ENCODE measurements around the gene IL1RN. TPM values are rescaled to one million over a fixed set of nuclear protein-coding genes. Genes with fewer than 3 reads are reported as not detected.

IL1RN gene
- total RNA-seq, 2 experiments from 2014 or later = 2.1 to 4.0 TPM

DNA sequence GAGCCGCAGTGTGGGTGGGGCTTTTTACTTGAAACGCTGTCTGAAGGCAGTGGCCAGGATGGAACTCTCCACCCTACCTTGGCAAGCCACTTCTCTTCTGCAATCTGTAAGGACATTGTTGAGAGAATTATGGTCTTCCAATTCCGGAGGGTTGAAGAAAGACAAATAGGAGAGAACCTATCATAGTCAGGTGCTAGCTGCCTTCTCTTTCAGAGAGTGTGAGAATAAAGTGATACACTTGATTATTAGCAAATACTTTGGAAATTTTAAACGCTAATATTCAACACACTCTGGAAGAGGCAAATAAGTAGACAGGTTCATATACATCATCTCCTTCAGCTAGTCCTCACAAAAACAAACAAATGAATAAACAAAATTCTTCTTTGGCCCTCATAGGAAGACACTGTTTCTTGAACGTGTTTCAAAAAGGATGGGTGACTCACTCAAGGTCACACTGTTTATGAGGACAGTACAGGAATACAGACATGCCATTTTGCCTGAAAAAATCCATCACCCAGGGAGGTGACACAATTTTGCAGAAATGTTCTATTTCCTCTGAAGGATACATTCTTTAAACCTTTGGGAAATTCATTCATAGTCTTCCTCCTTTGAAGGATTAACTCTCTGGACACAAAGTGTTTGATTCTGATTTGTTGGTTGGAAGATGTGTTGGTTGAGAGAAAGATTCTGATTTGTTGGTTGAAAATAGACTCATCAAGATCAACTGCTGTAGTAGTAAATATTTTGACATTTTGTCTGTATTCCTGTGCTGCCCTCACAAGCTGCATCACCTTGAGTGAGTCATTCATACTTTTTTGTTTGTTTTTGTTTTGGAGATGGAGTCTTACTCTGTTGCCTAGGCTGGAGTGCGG is 2.2 kb upstream of the IL1RN start:
- DNase-seq (no peak), ATAC-seq (ENCODE audit: low read depth) (no peak)
- no peaks in the 10 kb centered on the region for H3K36me3 Mint-ChIP-seq
- H3K27ac Mint-ChIP-seq = no peak overlapping the region
- H3K4me1 Mint-ChIP-seq = peaks cover 19% of the 10 kb centered on the region
- POLR2A ChIA-PET = no interaction called here
- no peak overlapping the region for H3K4me3 Mint-ChIP-seq
- no peaks in the 10 kb centered on the region for H3K9me3 Mint-ChIP-seq
- H3K27me3 Mint-ChIP-seq = peaks cover 23% of the 10 kb centered on the region

DNA sequence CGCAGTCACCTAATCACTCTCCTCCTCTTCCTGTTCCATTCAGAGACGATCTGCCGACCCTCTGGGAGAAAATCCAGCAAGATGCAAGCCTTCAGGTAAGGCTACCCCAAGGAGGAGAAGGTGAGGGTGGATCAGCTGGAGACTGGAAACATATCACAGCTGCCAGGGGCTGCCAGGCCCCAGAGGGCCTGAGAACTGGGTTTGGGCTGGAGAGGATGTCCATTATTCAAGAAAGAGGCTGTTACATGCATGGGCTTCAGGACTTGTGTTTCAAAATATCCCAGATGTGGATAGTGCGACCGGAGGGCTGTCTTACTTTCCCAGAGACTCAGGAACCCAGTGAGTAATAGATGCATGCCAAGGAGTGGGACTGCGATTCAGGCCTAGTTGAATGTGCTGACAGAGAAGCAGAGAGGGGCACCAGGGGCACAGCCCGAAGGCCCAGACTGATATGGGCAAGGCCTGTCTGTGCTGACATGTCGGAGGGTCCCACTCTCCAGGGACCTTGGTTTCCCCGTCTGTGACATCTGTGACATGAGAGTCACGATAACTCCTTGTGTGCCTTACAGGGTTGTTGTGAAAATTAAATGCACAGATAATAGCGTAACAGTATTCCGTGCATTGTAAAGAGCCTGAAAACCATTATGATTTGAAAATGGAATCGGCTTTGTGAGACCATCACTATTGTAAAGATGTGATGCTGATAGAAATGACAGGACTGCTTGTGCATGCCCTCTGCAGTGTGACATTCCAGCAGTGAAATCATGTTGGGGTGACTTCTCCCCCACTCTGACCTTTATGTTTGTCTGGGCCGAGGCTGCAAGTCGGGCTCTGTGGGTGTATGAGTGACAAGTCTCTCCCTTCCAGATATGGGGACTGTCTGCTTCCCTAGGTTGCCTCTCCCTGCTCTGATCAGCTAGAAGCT is 510 bp downstream of the IL1RN start:
- Mint-ChIP-seq H3K4me1 (peaks cover 17% of the 10 kb centered on the region), H3K27me3 (peaks cover 10% of the 10 kb centered on the region), H3K27ac (no peak overlapping the region), H3K4me3 (no peak overlapping the region), H3K36me3 (no peaks in the 10 kb centered on the region), H3K9me3 (no peaks in the 10 kb centered on the region)
- no peak for DNase-seq
- POLR2A ChIA-PET = no interaction called here
- ATAC-seq (ENCODE audit: low read depth) = no peak

DNA sequence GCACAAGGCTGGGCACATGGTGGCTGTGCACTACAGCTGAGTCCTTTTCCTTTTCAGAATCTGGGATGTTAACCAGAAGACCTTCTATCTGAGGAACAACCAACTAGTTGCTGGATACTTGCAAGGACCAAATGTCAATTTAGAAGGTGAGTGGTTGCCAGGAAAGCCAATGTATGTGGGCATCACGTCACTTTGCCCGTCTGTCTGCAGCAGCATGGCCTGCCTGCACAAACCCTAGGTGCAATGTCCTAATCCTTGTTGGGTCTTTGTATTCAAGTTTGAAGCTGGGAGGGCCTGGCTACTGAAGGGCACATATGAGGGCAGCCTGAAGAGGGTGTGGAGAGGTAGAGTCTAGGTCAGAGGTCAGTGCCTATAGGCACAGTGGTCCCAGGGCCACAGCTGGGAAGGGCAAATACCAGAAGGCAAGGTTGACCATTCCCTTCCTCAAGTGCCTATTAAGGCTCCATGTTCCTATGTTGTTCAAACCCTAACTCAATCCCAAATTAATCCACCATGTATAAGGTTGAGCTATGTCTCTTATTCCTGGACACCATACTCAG is 2.2 kb downstream of the IL1RN start:
- Mint-ChIP-seq H3K27me3 (peaks cover 9% of the 10 kb centered on the region), H3K27ac (no peak overlapping the region), H3K36me3 (no peaks in the 10 kb centered on the region), H3K4me3 (no peak overlapping the region), H3K4me1 (peaks cover 16% of the 10 kb centered on the region), H3K9me3 (no peaks in the 10 kb centered on the region)
- DNase-seq = no peak
- POLR2A ChIA-PET = no interaction called here
- ATAC-seq (ENCODE audit: low read depth) = no peak

DNA sequence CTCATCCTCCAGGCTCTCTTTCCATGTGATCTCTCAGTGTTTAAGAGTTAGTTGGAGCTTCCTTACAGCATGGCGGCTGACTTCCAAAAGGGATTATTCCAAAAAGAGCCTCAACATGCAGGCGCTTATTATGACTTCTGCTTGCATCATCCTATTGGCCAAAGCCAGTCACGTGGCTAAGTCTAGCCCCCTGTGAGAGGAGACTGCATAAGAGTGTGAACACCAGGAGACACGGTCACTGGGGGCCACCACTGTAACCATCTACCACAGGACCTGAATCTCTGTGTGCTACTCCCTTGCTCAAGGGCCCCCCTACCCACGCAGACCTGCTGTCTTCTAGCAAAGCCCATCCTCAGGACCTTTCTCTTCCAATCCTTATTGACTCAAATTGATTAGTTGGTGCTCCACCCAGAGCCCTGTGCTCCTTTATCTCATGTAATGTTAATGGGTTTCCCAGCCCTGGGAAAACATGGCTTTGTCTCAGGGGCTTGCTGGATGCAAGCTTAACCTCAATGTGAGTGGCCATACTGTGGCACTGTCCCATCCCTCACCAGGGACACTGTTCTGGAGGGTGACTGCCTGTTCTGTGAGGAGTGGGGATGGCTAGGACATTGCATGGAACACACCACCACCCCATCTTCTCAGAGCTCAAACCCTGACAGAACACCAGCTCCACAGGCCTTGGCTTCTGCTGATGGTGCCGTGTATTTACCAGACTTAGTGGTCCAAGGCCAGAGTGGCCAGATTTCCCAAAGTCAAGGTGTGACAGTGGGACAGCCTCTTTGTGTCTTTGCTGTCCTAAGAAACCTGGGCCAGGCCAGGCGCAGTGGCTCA is 4.2 kb downstream of the IL1RN start:
- H3K9me3 Mint-ChIP-seq = no peaks in the 10 kb centered on the region
- no peaks in the 10 kb centered on the region for H3K36me3 Mint-ChIP-seq
- peaks cover 10% of the 10 kb centered on the region for H3K4me1 Mint-ChIP-seq
- H3K27ac Mint-ChIP-seq = no peak overlapping the region
- H3K4me3 Mint-ChIP-seq = no peak overlapping the region
- POLR2A ChIA-PET = no interaction called here
- no peak for ATAC-seq (ENCODE audit: low read depth)
- peaks cover 9% of the 10 kb centered on the region for H3K27me3 Mint-ChIP-seq
- no peak for DNase-seq

DNA sequence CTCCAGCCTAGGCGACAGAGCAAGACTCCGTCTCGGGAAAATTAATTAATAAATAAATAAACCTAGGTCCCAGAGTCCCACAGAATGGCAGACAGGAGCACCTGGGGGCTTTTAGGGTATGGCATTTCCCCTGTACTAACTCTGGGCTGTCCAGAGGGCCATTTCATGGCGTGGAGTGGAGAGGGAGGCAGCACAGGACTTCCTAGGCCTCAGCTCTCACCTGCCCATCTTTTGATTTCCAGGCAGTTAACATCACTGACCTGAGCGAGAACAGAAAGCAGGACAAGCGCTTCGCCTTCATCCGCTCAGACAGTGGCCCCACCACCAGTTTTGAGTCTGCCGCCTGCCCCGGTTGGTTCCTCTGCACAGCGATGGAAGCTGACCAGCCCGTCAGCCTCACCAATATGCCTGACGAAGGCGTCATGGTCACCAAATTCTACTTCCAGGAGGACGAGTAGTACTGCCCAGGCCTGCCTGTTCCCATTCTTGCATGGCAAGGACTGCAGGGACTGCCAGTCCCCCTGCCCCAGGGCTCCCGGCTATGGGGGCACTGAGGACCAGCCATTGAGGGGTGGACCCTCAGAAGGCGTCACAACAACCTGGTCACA is 5.1 kb downstream of the IL1RN start:
- H3K27me3 Mint-ChIP-seq = peaks cover 9% of the 10 kb centered on the region
- no peak overlapping the region for H3K4me3 Mint-ChIP-seq
- no peak overlapping the region for H3K27ac Mint-ChIP-seq
- ATAC-seq (ENCODE audit: low read depth) (no peak), DNase-seq (no peak)
- POLR2A ChIA-PET = interaction anchor here (2.3 kb wide), 1 partner anchor 42 kb away, joined by 14 read pairs; the partner anchor contains the start of gene PSD4
- H3K4me1 Mint-ChIP-seq = peaks cover 14% of the 10 kb centered on the region
- no peaks in the 10 kb centered on the region for H3K9me3 Mint-ChIP-seq
- no peaks in the 10 kb centered on the region for H3K36me3 Mint-ChIP-seq

DNA sequence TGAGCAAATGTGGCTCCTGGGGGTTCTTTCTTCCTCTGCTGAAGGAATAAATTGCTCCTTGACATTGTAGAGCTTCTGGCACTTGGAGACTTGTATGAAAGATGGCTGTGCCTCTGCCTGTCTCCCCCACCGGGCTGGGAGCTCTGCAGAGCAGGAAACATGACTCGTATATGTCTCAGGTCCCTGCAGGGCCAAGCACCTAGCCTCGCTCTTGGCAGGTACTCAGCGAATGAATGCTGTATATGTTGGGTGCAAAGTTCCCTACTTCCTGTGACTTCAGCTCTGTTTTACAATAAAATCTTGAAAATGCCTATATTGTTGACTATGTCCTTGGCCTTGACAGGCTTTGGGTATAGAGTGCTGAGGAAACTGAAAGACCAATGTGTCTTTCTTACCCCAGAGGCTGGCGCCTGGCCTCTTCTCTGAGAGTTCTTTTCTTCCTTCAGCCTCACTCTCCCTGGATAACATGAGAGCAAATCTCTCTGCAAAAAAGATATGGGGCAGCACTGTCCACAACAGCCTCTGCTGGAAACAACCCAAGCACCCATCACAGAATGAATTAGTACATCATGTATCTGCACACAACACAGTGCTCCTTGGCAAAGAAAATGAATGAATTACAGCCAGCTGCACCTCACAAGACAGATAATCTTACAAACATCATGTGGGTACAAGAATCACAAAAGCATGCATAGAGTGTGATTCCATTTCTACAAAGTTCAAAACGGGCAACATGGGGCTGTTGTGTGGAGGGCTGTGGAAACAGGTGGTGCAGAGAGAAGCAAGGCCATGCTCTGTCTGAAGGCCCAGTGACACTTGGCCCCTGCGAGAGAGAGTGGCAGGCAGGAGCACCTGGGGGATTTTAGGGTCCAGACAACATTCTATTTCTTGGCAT is 6.6 kb downstream of the IL1RN start:
- H3K4me1 Mint-ChIP-seq = peaks cover 24% of the 10 kb centered on the region
- no peaks in the 10 kb centered on the region for H3K36me3 Mint-ChIP-seq
- ATAC-seq (ENCODE audit: low read depth) (peak; percentile 76), DNase-seq (no peak)
- H3K27ac Mint-ChIP-seq = peak overlapping the region; percentile 47
- no peaks in the 10 kb centered on the region for H3K9me3 Mint-ChIP-seq
- POLR2A ChIA-PET = interaction anchor here (1.0 to 2.3 kb wide), 3 partner anchors 25 to 70 kb away, joined by 3 to 14 read pairs (median 6); partner anchors contain the start of gene PSD4
- H3K4me3 Mint-ChIP-seq = no peak overlapping the region
- peaks cover 9% of the 10 kb centered on the region for H3K27me3 Mint-ChIP-seq

DNA sequence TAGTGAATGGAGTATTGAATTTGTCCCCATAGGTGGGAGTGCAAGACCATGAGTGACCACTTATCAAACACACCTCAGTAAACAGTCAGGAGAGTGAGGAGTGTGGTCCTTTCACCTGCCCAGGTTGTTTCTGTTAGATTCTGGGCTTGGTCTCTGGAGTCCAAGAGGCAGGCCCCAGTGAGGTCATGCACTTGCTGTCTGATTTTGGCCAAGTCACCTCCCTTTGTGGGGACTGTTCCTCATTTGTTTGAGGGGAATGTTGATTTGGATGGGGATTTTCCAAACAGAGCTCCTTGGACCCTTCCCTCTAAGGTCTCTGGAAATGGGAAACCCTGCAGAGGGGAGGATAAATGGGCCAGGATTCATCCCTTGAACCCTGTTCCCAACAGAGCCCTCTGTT is 7.3 kb downstream of the IL1RN start:
- POLR2A ChIA-PET = interaction anchor here (0.6 to 2.3 kb wide), 3 partner anchors 40 to 69 kb away, joined by 3 to 14 read pairs (median 3); partner anchors contain the start of gene PSD4
- H3K4me1 Mint-ChIP-seq = peaks cover 31% of the 10 kb centered on the region
- H3K9me3 Mint-ChIP-seq = no peaks in the 10 kb centered on the region
- no peak overlapping the region for H3K27ac Mint-ChIP-seq
- no peaks in the 10 kb centered on the region for H3K36me3 Mint-ChIP-seq
- no peak for DNase-seq
- H3K4me3 Mint-ChIP-seq = no peak overlapping the region
- ATAC-seq (ENCODE audit: low read depth) = no peak
- peaks cover 9% of the 10 kb centered on the region for H3K27me3 Mint-ChIP-seq

DNA sequence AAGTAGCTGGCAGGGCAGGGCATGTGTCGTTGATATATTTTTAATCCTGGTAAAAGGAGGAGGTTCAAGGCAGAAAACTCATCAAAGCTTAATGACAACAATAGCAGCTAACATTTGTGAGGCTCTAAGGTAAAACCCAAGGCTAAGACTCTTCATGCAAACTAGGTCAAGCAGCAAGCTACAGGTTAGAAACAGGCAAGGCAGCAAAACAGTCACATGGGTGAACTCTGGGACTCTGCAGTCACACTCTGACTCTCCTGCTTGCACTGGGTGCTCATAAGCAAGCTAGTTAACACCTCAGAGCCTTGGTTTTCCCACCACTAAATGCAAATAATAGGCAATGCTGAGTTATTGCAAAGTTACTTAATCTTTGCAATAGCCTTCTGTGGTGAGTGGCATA is 7.9 kb downstream of the IL1RN start:
- H3K27ac Mint-ChIP-seq = no peak overlapping the region

DNA sequence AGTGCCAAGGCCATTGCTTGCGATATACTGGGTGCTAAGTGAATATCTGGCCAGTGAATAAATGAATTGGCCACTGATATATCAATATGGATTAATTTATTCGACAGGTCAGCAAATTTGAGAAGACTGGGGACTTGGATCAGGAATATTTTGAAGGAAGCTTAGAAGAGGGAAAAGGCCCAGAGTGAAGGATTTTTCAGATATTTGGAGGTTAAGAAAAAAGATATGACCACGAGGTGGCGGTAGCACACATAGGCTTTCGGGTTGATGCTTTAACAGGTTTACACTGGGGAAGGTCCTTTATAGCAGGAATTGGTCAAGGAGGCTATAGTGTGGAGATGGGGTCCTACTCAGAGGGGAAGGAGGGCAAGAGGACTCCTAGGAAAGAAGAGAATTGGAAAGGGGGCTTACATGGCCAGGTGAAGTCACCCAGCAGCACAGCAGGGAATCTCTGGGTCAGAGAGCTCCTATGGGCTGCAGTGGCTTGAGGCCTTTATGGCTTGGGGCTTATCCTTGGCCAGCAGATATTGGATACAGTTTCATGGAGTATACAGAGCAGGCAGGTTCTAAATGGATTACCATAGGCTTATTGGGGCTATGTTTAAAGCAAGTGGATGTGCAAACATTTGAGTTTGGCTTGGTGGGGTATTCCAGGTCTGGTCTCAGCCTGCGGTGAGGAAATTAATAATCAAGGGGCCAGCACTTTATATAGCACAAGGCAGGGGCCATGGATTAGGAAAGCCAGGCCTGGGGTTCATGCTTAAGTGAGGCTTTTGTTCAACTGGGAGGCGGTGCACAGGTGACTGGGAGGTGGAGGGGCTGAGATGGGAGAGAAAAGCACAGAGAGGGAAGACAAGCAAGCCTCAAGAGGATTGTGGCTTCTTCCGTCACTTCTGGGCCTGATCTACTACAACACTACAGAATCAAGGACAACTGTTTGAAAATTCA is 9.7 kb downstream of the IL1RN start:
- Mint-ChIP-seq H3K4me3 (no peak overlapping the region), H3K4me1 (peaks cover 31% of the 10 kb centered on the region), H3K27me3 (peaks cover 7% of the 10 kb centered on the region), H3K9me3 (no peaks in the 10 kb centered on the region), H3K27ac (no peak overlapping the region), H3K36me3 (no peaks in the 10 kb centered on the region)
- DNase-seq (no peak), ATAC-seq (ENCODE audit: low read depth) (no peak)
- POLR2A ChIA-PET = interaction anchor here (1.2 to 3.9 kb wide), 8 partner anchors 38 to 114 kb away, joined by 3 to 40 read pairs (median 6); partner anchors contain the start of gene PSD4

More for the DNA sequence above, 7.9 kb downstream of the IL1RN start:
- Mint-ChIP-seq H3K27me3 (peaks cover 9% of the 10 kb centered on the region), H3K36me3 (no peaks in the 10 kb centered on the region), H3K4me3 (no peak overlapping the region), H3K4me1 (peaks cover 31% of the 10 kb centered on the region), H3K9me3 (no peaks in the 10 kb centered on the region)
- ATAC-seq (ENCODE audit: low read depth) = no peak
- POLR2A ChIA-PET = interaction anchor here (0.6 to 3.9 kb wide), 4 partner anchors 40 to 69 kb away, joined by 3 to 36 read pairs (median 4); partner anchors contain the start of gene PSD4
- DNase-seq = no peak

DNA sequence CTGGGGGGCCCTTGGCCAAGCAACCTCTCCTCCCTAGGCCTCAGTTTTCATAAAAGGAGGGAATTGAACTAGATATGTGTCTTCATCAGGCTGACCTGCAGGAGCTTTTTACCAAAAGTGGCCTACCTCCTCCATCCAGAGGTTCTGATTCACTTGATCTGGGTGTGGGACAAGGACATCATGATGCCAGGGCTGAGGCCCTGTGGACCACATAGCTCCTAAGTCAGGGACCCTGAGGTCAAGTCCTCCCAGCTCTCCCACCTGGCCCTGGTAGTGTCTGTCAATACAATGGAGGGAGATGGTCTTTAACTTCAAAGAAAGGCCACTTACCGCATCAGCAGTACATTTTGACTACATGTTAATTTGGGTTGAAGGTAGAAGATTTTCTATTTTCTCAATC is 10.4 kb downstream of the IL1RN start:
- DNase-seq (no peak), ATAC-seq (ENCODE audit: low read depth) (no peak)
- no peak overlapping the region for H3K27ac Mint-ChIP-seq
- peaks cover 31% of the 10 kb centered on the region for H3K4me1 Mint-ChIP-seq
- H3K9me3 Mint-ChIP-seq = no peaks in the 10 kb centered on the region
- H3K4me3 Mint-ChIP-seq = no peak overlapping the region
- POLR2A ChIA-PET = interaction anchor here (0.6 to 3.9 kb wide), 10 partner anchors 20 to 113 kb away, joined by 3 to 40 read pairs (median 5); partner anchors contain the start of gene PSD4
- peaks cover 7% of the 10 kb centered on the region for H3K27me3 Mint-ChIP-seq
- no peaks in the 10 kb centered on the region for H3K36me3 Mint-ChIP-seq

All from activated naive CD8-positive, alpha-beta T cell treated with anti-CD3 and anti-CD28 coated beads, Interleukin-2, amount 10 ng/mL, durations not matched to agents 7 days and 5 days (primary cell).